ENCODE data around the gene TOP1.
A peak's percentile ranks its signal among the peaks of the same experiment; 100 is the strongest.

Gene TOP1

GRCh38 chr20:41150664-41151063 lies 122.0 kb downstream of the TOP1 start (continued):
- no peak for TF ChIP-seq ZNF148 (tag by site-specific recombination; IDR thresholded peaks at IDR 0.05; ENCODE audit: borderline replicate concordance)
- TF ChIP-seq ZBTB8A (tag by site-specific recombination; IDR thresholded peaks at IDR 0.05): no peak
- TF ChIP-seq ZNF549 (tag by site-specific recombination; IDR thresholded peaks at IDR 0.05): no peak

GRCh38 chr20:41151134-41151869 lies 122.7 kb downstream of the TOP1 start:
- Histone ChIP-seq H3K4me3 (ENCODE audit: low read depth, low read length) (no peak overlapping the region), H3K36me3 (ENCODE audit: control insufficient read depth in 2 of 2, insufficient read depth in 1 of 2, low read length in 2 of 2) (peaks cover 0 to 23% of the 10 kb centered on the region in 2 experiments; a peak in 2 of 3 replicates), H3K9me3 (ENCODE audit: control insufficient read depth, insufficient read depth, low read depth, low read length) (no peaks in the 10 kb centered on the region), H3K27ac (ENCODE audit: extremely low read depth, low read depth, low read length) (no peak overlapping the region), H3K4me1 (ENCODE audit: control insufficient read depth, insufficient read depth, low read length) (peaks cover 5% of the 10 kb centered on the region; the same call in 1 of the 2 replicates)
- peak; percentile 94 for TF ChIP-seq ZNF146 (tag by site-specific recombination; IDR thresholded peaks at IDR 0.05)
- TF ChIP-seq ZNF501 (tag by site-specific recombination; IDR thresholded peaks at IDR 0.05): no peak
- POLR2A ChIA-PET: no interaction called here
- CTCF ChIA-PET: no interaction called here

- H3K4me3 ChIP-seq (ENCODE audit: low read depth, low read length): no peak overlapping the region
- peaks cover 0 to 22% of the 10 kb centered on the region in 2 experiments; a peak in 2 of 3 replicates for H3K36me3 ChIP-seq (ENCODE audit: control insufficient read depth in 2 of 2, insufficient read depth in 1 of 2, low read length in 2 of 2)
- ChIA-PET CTCF (interaction anchor here (1.1 to 1.6 kb wide), 3 partner anchors 21 to 187 kb away, joined by 3 to 4 read pairs (median 4); no protein-coding TSS in a partner anchor), POLR2A (no interaction called here)
- H3K27ac ChIP-seq (ENCODE audit: extremely low read depth, low read depth, low read length): no peak overlapping the region
- H3K4me1 ChIP-seq (ENCODE audit: control insufficient read depth, insufficient read depth, low read length): peaks cover 5% of the 10 kb centered on the region; the same call in 1 of the 2 replicates
- H3K9me3 ChIP-seq (ENCODE audit: control insufficient read depth, insufficient read depth, low read depth, low read length): no peaks in the 10 kb centered on the region
- TF ChIP-seq ZNF394 (tag by site-specific recombination; IDR thresholded peaks at IDR 0.05; ENCODE audit: borderline replicate concordance) (no peak), SCRT1 (tag by site-specific recombination; IDR thresholded peaks at IDR 0.05; ENCODE audit: borderline replicate concordance) (no peak), ZFHX2 (tag by site-specific recombination; conservative IDR thresholded peaks at IDR 0.05) (peak; percentile 33), ZNF561 (tag by site-specific recombination; IDR thresholded peaks at IDR 0.05; ENCODE audit: borderline replicate concordance) (no peak), ZNF148 (tag by site-specific recombination; IDR thresholded peaks at IDR 0.05; ENCODE audit: borderline replicate concordance) (no peak), ZNF366 (tag by site-specific recombination; conservative IDR thresholded peaks at IDR 0.05) (no peak), ZNF214 (tag by site-specific recombination; IDR thresholded peaks at IDR 0.05; ENCODE audit: borderline replicate concordance) (no peak), ZNF626 (tag by site-specific recombination; IDR thresholded peaks at IDR 0.05) (no peak), GLI2 (tag by site-specific recombination; IDR thresholded peaks at IDR 0.05; ENCODE audit: borderline replicate concordance, low read depth) (no peak), ZNF548 (tag by site-specific recombination; IDR thresholded peaks at IDR 0.05) (no peak), GLIS2 (tag by site-specific recombination; IDR thresholded peaks at IDR 0.05) (0 out of 2 replicates have a peak, but pooled peaks have one; percentile 15), ZIC2 (tag by site-specific recombination; IDR thresholded peaks at IDR 0.05) (peak; percentile 99)
Observed at GRCh38 chr20:41152108-41152757, 123.6 kb downstream of the TOP1 start.

Measured in HEK293 (cell line).